Upper lobe of left lung (tissue), 4 donors: ENCODE data around the gene NID2.

ENCODE experiments used
- POLR2A ChIP-seq, 4 donors: fragments of 450-650 bp; IDR thresholded peaks; one replicate each; pipeline ENCODE4 v1.5.1; 2016 to 2017; ENCODE audit warnings: antibody characterized with exemption in 4 of 4, mild to moderate bottlenecking in 2 of 4
- POLR2AphosphoS5 ChIP-seq, 2 donors: sonication (generic); formaldehyde crosslinking; IDR thresholded peaks; one replicate each; pipeline ENCODE4 v1.5.1; 2017; ENCODE audit warnings: antibody characterized with exemption in 2 of 2
- TF ChIP-seq, protein P1 (sequence below), 6 experiments: fragments of 450-650 bp in 4 of 6; fragments of 200-600 bp in 2 of 6; sonication (generic) in 2 of 6; IDR thresholded peaks; one replicate each; pipeline ENCODE4 v1.5.1; 2016 to 2019; ENCODE audit warnings: antibody characterized with exemption in 6 of 6

DNA sequence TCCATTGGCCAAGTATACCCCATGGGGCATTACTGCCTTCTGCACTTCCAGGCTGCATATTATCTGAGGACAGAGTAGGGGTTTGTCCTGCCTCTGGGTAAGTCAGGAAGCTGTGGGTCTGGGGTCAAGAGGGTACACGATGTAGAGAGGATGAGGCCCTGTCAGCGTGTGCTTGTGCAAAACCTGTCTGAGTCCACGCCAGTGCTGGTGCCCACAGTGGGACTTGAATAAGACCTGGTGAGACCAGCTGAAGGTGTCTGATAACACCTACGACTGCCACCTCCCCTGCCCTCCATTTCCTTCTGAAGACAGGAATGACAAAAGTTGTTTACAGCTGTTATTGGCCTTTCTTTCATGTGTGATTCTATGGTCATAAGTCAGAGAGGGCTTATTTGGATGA, 22.1 kb upstream of the NID2 start:
- TF ChIP-seq, protein P1, sequence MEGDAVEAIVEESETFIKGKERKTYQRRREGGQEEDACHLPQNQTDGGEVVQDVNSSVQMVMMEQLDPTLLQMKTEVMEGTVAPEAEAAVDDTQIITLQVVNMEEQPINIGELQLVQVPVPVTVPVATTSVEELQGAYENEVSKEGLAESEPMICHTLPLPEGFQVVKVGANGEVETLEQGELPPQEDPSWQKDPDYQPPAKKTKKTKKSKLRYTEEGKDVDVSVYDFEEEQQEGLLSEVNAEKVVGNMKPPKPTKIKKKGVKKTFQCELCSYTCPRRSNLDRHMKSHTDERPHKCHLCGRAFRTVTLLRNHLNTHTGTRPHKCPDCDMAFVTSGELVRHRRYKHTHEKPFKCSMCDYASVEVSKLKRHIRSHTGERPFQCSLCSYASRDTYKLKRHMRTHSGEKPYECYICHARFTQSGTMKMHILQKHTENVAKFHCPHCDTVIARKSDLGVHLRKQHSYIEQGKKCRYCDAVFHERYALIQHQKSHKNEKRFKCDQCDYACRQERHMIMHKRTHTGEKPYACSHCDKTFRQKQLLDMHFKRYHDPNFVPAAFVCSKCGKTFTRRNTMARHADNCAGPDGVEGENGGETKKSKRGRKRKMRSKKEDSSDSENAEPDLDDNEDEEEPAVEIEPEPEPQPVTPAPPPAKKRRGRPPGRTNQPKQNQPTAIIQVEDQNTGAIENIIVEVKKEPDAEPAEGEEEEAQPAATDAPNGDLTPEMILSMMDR (IDR thresholded peaks at IDR 0.05), result no peak
- TF ChIP-seq POLR2A (IDR thresholded peaks at IDR 0.05), result no peak
- no peak for TF ChIP-seq POLR2AphosphoS5 (IDR thresholded peaks at IDR 0.05)
